Spleen (tissue), 7 donors: ENCODE measurements around the gene UNC79.

Experiments used
- CTCF ChIP-seq, 11 experiments: fragments of 200-600 bp in 7 of 11; fragments of 450-650 bp in 4 of 11; sonication (generic) in 4 of 11; IDR thresholded peaks in 8 of 11; conservative IDR thresholded peaks in 3 of 11; 1 replicate in 7 of 11; 2 replicates in 4 of 11; pipeline versions ENCODE4 v1.4.0 to v1.8.0; 2016 to 2021; ENCODE audit warnings: antibody characterized with exemption in 11 of 11, inconsistent platforms in 4 of 11, mild to moderate bottlenecking in 1 of 11
- POLR2A ChIP-seq, 3 donors: fragments of 450-650 bp; IDR thresholded peaks; one replicate each; pipeline ENCODE4 v1.5.1; 2017; ENCODE audit warnings: antibody characterized with exemption in 3 of 3, mild to moderate bottlenecking in 1 of 3
- POLR2AphosphoS5 ChIP-seq, 3 donors: sonication (generic); formaldehyde crosslinking; IDR thresholded peaks; one replicate each; pipeline ENCODE4 v1.5.1; 2017; ENCODE audit warnings: antibody characterized with exemption in 3 of 3
- donor health status: DM: no; HTN: no; CAD: no; lungs with moderate emphysema.
- donor health status: DM: no; HTN: no; CAD: no.
- donor health status: DM: no; HTN: no; CAD: no.

DNA sequence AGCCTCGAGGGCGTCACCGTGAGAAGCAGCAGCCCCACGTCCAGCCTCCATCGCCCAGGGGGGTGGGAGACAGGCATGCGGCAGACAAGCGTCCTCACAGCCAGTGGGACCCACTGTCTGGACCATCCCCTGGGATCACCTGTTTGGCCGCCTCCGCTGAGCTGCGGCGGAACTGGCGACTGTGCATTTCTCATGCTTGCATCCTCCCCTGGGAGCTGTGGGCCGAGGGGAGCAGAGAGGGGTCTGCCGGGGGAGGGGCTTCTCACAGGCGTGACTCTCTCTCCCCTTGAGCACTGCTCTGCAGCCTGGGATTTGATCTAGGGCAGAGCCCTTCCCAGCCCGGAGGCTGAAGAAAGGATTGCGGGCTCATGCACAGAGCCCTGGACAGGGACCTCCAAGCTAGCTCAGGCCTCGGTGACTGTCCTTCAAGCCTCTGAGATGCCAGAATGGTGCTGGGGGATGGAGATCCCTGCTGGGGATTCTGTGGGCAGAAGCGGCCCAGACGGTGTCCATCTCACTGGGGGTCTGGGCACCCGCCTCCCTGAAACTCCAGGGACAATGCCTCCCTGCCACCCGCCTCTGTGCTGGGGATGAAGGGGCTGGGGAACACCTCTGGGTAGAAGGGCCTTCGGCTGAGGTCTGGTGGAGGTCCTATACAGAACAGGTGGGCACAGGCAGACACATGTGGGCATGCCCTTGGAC is 296.5 kb downstream of the UNC79 start:
- no peak for TF ChIP-seq CTCF (IDR thresholded peaks at IDR 0.05 in 8 of 11, conservative IDR thresholded peaks at IDR 0.05 in 3 of 11)
- no peak for TF ChIP-seq POLR2A (IDR thresholded peaks at IDR 0.05)
- no peak for TF ChIP-seq POLR2AphosphoS5 (IDR thresholded peaks at IDR 0.05)
